NOMO-1 (cell line): ENCODE data around the gene FGF2.

Experiments
- DNase-seq, 2 experiments: peaks; one replicate each; lab custom pipeline; 2025; ENCODE audit not compliant: unreplicated experiment in 2 of 2; lab: John Stamatoyannopoulos, UW

The FGF2 gene

DNA sequence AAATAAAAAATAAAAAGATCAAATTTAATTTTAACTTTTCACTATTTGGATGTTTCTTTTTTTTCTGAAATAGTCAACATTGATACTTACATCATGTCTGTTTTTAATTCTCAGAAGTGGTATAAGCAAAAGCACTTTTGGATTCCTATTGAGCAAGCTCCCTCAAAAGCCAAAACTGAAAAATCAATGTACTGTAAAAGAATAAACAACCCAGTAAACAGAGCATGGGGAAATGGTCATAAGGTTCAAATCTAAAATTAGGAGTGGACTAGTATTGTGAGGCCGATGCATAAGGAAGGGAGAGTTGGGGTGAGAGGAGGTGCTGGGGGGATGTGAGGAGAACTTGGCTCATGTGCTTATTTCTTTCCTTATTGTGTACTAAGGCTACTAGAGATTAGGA, 57.9 kb downstream of the FGF2 start:
- DNase-seq, result no peak

DNA sequence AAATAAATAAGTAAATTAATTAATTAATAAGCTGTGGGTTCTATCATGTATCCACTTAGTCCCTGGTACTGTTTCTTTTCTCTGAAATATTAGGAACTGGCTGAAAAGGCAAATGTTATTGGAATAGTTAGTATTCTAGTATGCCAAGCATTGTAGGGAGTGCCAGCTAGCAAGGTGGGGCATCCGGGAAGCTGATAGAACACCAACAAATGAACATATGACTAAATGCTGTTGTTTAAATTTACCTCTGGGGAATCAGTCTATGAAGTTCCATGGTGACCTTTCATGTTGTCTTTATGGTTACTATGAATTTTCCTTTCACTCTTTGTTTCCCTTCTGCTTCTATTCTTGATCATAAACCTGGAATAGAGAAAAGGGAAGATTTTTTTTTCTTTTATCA, 63.1 kb downstream of the FGF2 start:
- no peak for DNase-seq

DNA sequence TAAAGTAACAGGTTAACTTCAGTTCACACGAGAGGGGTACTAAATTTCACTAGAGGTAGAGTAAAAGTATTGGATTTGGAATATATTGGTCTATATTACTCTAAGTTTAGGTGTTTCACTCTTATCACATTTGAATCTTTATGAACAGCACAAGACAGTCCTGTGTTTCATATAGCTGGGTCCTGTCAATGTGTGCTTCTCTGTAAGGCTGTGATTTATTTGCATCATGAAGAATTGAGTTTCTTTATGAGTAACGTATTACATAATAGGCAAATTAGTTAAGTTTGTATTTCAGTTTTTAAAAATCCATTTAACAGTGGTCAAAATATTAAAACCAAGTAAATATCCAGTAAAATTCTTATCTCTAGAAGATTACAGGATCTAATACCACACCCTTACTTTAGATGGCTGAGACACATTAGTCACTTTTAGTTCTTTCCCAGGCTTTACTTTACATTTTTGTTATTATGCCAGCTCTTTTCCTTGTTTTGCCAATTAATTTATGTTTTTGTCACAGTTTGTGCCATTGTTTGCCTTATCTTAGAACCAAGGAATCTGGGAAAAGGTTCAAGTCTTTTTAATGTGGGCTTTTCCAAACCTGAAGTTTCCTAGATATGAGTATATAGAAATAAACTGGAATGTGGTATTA, 63.6 kb downstream of the FGF2 start:
- no peak for DNase-seq

DNA sequence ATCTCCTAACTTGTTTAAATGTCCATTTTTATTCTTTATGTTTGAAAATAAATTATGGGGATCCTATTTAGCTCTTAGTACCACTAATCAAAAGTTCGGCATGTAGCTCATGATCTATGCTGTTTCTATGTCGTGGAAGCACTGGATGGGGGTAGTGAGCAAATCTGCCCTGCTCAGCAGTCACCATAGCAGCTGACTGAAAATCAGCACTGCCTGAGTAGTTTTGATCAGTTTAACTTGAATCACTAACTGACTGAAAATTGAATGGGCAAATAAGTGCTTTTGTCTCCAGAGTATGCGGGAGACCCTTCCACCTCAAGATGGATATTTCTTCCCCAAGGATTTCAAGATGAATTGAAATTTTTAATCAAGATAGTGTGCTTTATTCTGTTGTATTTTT, 68.2 kb downstream of the FGF2 start:
- DNase-seq, result no peak

DNA sequence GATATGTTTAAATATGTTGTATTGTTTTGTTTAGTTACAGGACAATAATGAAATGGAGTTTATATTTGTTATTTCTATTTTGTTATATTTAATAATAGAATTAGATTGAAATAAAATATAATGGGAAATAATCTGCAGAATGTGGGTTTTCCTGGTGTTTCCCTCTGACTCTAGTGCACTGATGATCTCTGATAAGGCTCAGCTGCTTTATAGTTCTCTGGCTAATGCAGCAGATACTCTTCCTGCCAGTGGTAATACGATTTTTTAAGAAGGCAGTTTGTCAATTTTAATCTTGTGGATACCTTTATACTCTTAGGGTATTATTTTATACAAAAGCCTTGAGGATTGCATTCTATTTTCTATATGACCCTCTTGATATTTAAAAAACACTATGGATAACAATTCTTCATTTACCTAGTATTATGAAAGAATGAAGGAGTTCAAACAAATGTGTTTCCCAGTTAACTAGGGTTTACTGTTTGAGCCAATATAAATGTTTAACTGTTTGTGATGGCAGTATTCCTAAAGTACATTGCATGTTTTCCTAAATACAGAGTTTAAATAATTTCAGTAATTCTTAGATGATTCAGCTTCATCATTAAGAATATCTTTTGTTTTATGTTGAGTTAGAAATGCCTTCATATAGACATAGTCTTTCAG, 68.8 kb downstream of the FGF2 start:
- no peak for DNase-seq

DNA sequence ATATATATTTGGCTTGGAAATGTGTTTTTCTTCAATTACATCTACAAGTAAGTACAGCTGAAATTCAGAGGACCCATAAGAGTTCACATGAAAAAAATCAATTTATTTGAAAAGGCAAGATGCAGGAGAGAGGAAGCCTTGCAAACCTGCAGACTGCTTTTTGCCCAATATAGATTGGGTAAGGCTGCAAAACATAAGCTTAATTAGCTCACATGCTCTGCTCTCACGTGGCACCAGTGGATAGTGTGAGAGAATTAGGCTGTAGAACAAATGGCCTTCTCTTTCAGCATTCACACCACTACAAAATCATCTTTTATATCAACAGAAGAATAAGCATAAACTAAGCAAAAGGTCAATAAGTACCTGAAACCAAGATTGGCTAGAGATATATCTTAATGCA, 69.6 kb downstream of the FGF2 start:
- no peak for DNase-seq

DNA sequence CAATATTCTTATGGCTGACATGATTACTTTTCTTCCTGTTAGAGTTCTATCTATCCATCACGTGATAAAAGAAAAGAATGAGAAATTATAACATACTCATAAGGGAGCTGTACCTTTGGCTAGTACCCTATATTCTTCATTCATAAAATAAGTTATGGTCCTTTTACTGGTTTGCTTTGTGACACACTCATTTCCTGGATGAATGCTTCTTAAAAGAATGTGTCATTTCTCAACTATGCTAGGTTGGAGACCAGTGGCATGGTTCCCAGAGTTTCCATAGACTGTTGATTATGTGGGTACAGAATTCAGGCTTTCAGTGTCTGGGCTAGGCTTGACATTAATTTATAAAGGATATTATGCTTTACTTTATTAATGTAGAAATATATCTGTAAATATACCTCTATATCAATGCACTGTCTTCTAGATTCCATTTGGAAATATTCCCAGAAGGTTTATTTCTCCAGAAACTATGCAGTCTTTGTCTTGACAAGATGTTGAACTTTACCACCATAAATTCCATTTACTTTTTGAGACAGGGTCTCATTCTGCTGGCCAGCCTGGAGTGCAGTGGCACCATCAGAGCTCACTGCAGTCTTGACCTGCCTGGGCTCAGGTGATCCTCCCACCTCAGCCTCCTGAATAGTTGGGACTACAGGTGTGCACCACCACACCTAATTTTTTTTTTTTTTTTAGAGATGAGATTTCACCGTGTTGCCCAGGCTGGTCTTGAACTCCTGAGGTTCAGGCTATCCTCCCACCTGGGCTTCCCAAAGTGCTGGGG, 71.9 kb downstream of the FGF2 start:
- DNase-seq, result no peak

DNA sequence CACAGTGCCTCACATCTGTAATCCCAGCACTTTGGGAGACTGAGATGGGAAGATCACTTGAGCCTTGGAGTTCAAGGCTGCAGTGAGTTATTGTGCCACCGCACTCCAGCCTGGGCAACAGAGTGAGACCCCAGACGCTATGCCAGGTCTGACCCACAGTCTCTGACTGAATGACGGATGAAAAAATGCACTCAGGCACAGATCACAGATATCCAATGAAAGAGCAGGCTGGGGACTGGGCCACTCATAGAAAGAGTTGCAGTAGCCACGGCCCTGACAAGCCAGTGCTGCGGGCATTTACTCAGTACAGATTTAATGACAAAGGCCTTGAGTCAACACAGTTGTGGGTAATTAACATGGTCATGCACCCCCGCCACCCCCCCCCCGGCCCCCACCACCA, 73.1 kb downstream of the FGF2 start:
- no peak for DNase-seq

DNA sequence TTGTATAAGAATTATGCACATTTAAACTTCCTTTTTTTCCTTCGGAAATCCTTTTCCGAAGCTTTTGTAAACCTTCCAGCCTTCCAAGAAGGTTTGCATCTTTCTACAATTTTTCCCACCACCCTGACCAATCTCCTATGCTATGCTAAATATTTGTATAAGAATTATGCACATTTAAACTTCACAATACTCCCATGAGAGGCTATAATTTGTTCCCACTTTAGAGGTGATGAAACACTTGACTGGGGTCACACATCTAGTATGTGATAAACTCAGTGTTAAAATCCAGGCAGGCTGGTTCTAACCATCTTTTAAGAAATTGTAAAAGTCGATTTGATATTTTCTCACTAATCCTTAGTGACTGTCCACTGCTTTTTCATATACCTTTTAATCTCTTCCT, 73.7 kb downstream of the FGF2 start:
- no peak for DNase-seq

DNA sequence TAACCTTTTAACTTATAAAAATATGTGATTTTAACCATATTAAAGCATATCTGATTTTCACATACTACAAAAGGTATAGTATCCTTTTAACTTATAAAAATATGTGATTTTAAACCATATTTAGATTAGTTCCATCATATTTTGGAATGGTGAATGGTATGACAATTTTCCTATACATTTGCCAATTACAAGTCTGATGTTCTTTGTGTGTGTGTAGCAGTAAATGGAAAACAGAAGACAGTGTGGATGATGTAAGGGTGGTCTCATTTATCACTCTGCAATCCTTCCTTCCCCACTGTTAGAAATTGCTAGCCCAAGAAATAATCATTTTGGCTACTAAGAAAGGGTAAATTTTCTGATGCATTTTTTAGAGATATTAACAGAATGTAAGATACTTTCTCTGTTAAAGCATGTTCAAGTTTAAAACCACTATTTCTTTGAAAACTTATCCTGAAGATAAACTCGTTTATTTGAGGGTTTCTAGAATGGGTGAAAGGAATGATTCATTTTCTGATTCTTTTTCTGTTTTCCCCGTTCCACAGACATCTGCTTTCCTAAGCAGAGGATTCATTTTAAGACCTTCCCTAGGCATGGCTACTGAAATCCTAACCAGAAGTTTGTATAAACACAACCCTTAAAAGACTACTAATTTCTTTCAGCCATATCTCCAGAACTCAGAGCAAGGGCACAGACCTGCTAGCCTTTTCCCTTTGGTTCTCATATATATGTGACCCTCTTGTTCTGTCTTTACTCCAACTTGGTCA, 74.8 kb downstream of the FGF2 start:
- DNase-seq, result no peak

DNA sequence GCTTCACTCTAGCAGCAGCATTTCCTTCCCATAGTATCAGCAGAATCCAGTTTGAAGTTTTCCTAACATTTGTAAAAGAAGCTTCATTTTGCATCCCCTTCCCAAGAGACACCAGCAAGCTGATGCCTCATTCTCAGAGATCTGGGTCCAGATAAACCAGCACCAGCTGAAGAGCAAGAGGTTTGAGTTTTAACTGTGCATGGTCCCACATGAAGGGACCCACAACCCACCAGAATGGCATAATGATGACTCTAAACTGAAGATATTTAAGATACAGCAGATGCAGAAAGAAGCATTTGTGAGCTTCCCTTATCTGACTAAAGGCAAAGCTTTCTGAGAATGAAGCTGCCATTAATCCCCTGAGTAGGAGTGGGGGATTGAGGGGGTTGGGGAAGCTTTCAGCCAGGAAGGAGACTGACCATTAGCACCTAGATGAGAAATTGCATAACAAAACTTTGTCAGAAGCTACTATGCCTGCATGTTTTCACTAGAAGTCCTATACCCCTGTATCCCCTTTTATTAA, 77.2 kb downstream of the FGF2 start:
- DNase-seq, result no peak

DNA sequence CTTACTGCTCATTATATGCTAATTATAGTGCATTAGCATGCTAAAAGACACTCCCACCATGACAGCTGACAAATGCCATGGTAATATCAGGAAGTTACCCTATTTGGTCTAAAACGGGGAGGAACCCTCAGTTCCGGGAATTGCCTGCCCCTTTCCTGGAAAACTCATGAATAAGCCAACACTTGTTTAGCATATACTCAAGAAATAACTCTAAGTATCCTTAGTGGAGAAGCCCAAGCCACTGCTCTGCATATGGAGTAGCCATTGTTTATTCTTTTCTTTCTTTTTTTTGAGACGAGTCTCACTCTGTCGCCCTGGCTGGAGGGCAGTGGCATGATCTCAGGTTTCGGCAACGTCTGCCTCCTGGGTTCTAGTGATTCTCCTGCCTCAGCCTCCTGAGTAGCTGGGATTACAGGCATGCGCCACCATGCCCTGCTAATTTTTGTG, 80.3 kb downstream of the FGF2 start:
- no peak for DNase-seq

DNA sequence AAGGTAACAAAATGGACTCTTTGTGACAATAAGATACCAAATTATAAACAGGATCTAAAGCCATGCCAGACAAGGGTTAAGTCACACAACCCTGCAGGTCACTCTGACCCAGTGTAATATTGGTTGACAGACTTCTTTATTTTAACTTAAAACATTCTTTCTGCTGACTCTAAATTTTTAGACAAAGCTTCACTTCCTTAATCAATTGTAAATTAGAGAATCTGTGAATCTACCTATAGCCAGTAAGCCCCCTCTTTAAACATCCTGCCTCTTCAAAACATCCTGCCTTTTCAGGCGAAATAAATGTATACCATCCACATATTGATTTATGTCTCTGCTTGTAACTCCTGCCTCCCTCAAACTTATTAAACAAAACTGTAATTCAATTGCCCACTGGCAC, 81.6 kb downstream of the FGF2 start:
- no peak for DNase-seq

DNA sequence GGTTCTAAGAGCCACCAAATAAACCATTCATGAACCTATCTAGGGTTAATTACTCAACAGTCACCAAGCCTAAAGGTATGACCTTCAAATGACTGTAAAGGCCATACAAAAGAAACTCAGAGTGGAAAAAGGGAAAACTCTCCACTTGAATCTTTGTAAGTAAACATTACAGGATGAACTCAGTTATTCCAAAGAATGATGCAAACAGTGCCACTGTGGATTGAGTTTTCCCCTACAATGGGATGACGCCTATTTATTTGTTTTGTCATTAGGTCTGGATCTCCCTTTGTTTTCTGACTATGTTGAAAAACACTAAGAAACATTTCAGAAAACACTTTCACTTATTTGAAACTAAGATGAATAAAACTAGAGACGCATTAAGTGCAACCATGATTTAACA, 83.1 kb downstream of the FGF2 start:
- DNase-seq, result no peak

DNA sequence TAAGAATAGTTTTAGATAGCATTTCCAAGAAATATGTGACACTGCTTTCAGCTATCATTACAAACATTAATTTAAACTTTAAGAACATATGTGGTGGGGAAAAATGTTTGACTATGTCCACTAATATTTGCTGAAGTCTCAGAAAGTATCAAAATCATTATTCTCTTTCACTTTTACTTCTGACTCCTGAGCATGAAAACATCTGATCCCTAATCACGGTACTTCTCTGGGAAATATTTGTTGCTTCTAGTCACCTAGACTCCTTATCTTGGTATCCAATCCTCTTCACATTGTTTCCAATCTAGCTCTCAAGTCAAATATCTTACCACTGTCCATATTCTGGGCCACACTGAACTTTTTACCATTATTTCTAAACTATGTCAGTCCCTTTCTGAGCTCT, 85.0 kb downstream of the FGF2 start:
- DNase-seq, result no peak

DNA sequence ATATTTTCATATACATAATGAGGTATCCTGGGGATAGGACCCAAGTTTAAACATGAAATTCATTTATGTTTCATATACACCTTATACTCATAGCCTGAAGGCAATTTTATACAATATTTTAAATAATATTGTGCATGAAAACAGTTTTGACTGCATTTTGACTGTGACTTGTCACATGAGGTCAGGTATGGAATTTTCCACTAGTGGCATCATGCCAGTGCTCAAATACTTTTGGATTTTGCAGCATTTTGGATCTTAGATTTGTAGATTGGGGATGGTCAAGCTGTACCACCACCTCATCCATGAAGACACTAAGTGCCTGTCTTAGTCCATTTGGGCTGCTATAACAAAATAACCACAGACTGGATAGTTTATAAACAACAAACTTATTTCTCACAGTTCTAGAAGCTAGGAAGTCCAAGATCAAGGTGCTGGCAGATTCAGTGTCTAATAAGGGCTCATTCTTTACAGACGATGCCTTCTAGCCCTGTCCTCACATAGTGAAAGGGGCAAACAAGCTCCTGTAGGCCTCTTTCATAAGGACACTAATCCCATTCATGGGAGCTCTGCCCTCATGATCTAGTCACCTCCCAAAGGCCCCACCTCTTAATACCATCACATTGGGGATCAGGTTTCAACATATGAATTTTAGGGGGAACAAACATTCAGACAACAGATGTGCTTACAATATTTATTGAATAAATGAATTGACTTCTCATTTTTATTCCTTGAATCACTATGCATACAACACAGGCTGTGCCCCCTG, 86.4 kb downstream of the FGF2 start:
- no peak for DNase-seq

DNA sequence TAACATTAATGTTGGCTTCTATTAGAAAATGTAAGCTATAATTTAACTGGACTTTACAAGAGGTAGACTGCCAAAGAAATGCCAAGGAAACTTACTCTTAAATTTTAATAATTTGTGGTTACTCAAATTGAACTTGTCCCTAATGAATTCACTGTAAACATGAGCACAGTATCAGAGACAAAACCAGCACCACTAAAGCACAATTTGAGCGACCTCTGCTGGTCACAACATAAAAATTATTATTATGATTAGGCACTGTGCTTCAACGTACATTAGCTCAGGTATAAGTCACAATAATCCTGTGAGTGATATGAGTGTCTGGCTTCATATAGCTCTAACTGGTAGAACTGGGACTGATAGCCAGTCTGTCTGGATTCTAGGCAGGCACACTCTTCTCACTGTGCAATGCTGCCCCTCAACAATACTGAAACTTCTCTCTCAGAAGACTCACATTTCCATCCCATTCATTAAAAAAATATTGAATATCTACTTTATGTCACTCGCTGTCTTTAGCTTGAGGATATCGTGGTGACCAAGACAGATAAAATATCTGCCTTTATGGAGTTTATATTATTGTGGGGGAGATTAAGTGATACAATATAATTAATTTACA, 87.8 kb downstream of the FGF2 start:
- no peak for DNase-seq

DNA sequence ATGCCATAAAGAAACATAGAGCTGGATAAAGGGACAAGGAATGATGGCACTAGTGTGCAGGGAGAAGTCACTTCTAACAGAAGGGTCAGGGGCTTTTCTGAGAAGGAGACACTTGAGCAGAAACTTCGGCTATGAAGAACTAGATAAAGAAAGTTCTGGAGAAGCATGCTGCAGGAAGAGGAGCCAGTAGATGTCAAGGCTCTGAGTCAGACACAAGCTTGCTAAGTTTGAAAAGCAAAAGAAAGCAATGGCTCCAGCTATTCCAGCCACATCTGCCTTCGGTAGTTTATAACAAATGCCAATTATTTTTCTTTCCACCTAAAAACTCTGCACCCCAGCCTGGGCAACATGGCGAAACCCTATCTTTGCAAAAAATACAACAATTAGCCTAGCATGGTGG, 88.3 kb downstream of the FGF2 start:
- no peak for DNase-seq

DNA sequence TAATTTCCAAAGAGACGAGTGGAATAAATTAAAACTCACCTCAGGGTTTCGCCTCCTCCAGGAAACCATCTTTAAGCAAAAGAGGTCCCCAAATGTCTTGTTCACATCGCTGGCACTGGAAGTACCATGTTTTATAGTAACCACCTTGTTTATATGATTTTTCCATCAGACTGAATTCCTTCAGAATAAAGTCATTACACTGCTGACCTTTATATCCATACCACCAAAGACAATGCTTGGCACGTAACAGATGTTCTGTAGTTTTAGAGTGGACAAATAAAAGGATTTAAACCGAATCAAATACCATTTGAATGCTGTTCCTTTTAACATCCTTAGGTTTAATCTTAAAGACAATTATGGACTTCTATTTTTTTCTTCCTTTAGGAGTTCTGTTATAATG, 91.1 kb downstream of the FGF2 start:
- no peak for DNase-seq

DNA sequence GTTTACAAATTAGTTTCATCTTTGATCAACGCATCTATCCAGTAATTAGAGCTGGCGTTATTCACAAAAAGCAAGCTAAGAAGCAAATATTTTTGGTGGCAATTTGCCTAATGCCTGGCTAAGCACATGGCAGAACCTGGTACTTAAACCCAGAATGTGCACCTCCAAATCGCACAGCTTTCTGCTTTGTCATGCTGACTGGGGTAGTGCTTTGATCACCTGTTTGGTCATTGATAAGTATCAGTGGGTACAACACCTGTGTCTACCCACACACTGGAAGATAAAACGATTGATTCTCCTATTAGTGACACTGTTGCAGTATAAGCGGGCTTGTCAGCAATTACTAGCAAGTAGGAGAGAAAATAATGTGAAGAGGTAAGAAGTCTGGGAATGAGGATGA, 93.8 kb downstream of the FGF2 start:
- DNase-seq, result no peak
